Measurements from ENCODE around the gene NDUFS3. TPM values are rescaled to one million over a fixed set of nuclear protein-coding genes. Genes with fewer than 3 reads are reported as not detected.
A peak's percentile ranks its signal among the peaks of the same experiment; 100 is the strongest.

Gene NDUFS3
- total and polyA plus RNA-seq, 10 of the 15 experiments (the other 5 are each of a cell fraction or from before 2014, with no cell fraction given), result 22.3 to 217 (median 125) TPM

DNA sequence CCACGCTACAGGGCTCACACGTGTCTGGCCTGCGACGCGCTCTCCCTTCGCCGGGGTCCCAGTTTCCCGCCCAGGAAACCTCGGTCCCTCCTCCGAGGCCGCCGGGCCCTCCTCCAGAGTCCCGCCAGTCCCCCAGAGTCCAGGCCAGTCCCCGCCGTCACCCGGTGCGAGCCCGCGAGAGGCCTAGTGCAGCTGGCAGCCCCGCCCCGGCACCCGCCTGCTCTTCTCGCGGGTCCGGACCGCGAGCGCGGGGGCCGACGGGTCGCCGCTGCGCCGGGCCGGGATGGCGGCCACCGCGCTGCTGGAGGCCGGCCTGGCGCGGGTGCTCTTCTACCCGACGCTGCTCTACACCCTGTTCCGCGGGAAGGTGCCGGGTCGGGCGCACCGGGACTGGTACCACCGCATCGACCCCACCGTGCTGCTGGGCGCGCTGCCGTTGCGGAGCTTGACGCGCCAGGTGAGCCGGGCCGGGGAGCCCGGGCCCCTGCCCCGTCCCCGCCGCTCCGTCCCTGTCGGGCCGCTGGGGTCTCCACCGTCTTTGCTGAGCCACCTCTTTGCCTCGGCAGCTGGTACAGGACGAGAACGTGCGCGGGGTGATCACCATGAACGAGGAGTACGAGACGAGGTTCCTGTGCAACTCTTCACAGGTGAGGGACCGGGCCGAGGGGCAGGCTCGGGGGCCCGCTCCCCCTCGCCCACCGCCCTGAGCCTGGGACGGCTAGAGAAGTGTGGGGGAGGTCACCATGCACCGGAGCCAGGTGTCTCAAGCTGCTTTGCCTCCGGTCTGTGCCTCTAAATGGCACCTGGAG lies 13.3 kb upstream of the NDUFS3 start, which contains the start of gene PTPMT1 (continued):
- no peak for TF ChIP-seq CREM (IDR thresholded peaks at IDR 0.05; ENCODE audit: low read depth)
- TF ChIP-seq RAD51 (IDR thresholded peaks at IDR 0.05), result no peak
- no peak for TF ChIP-seq IKZF2 (IDR thresholded peaks at IDR 0.05)
- TF ChIP-seq SUZ12 (IDR thresholded peaks at IDR 0.05; ENCODE audit: unreplicated experiment), result no peak
- TF ChIP-seq SREBF2 (IDR thresholded peaks at IDR 0.05; ENCODE audit: low read length), result no peak
- TF ChIP-seq MTA2 (IDR thresholded peaks at IDR 0.05; ENCODE audit: low read depth), result no peak
- no peak for TF ChIP-seq SRF (IDR thresholded peaks at IDR 0.05; ENCODE audit: low read depth in 2 of 2, low read length in 2 of 2)
- peak; percentile 46 for TF ChIP-seq NR2C1 (IDR thresholded peaks at IDR 0.05)
- TF ChIP-seq ESRRA (IDR thresholded peaks at IDR 0.05; ENCODE audit: low read length), result no peak
- TF ChIP-seq ETV6 (conservative IDR thresholded peaks at IDR 0.05 in 1 of 2, IDR thresholded peaks at IDR 0.05 in 1 of 2; ENCODE audit: borderline replicate concordance in 1 of 2, low read depth in 1 of 2), result no peak
- TF ChIP-seq, protein P1, sequence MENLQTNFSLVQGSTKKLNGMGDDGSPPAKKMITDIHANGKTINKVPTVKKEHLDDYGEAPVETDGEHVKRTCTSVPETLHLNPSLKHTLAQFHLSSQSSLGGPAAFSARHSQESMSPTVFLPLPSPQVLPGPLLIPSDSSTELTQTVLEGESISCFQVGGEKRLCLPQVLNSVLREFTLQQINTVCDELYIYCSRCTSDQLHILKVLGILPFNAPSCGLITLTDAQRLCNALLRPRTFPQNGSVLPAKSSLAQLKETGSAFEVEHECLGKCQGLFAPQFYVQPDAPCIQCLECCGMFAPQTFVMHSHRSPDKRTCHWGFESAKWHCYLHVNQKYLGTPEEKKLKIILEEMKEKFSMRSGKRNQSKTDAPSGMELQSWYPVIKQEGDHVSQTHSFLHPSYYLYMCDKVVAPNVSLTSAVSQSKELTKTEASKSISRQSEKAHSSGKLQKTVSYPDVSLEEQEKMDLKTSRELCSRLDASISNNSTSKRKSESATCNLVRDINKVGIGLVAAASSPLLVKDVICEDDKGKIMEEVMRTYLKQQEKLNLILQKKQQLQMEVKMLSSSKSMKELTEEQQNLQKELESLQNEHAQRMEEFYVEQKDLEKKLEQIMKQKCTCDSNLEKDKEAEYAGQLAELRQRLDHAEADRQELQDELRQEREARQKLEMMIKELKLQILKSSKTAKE (IDR thresholded peaks at IDR 0.05; ENCODE audit: low read depth, poor library complexity, severe bottlenecking), result no peak
- TF ChIP-seq, protein P2, sequence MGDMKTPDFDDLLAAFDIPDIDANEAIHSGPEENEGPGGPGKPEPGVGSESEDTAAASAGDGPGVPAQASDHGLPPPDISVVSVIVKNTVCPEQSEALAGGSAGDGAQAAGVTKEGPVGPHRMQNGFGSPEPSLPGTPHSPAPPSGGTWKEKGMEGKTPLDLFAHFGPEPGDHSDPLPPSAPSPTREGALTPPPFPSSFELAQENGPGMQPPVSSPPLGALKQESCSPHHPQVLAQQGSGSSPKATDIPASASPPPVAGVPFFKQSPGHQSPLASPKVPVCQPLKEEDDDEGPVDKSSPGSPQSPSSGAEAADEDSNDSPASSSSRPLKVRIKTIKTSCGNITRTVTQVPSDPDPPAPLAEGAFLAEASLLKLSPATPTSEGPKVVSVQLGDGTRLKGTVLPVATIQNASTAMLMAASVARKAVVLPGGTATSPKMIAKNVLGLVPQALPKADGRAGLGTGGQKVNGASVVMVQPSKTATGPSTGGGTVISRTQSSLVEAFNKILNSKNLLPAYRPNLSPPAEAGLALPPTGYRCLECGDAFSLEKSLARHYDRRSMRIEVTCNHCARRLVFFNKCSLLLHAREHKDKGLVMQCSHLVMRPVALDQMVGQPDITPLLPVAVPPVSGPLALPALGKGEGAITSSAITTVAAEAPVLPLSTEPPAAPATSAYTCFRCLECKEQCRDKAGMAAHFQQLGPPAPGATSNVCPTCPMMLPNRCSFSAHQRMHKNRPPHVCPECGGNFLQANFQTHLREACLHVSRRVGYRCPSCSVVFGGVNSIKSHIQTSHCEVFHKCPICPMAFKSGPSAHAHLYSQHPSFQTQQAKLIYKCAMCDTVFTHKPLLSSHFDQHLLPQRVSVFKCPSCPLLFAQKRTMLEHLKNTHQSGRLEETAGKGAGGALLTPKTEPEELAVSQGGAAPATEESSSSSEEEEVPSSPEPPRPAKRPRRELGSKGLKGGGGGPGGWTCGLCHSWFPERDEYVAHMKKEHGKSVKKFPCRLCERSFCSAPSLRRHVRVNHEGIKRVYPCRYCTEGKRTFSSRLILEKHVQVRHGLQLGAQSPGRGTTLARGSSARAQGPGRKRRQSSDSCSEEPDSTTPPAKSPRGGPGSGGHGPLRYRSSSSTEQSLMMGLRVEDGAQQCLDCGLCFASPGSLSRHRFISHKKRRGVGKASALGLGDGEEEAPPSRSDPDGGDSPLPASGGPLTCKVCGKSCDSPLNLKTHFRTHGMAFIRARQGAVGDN (IDR thresholded peaks at IDR 0.05), result peak; percentile 83
- peak; percentile 79 for TF ChIP-seq DPF2 (IDR thresholded peaks at IDR 0.05)
- TF ChIP-seq MYC (IDR thresholded peaks at IDR 0.05; ENCODE audit: insufficient read depth, insufficient read length, insufficient replicate concordance, low read length, severe bottlenecking), result peak; percentile 44
- TF ChIP-seq, protein P3, sequence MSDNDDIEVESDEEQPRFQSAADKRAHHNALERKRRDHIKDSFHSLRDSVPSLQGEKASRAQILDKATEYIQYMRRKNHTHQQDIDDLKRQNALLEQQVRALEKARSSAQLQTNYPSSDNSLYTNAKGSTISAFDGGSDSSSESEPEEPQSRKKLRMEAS (IDR thresholded peaks at IDR 0.05; ENCODE audit: low read depth, low read length), result peak; percentile 10; the same call in 1 of the 2 replicates
- 0 out of 2 replicates have a peak, but pooled peaks have one; percentile 29 for TF ChIP-seq ZNF217 (IDR thresholded peaks at IDR 0.05)
- TF ChIP-seq PAX5 (IDR thresholded peaks at IDR 0.05; ENCODE audit: borderline replicate concordance, low read depth, low read length), result no peak
- TF ChIP-seq, protein P4, sequence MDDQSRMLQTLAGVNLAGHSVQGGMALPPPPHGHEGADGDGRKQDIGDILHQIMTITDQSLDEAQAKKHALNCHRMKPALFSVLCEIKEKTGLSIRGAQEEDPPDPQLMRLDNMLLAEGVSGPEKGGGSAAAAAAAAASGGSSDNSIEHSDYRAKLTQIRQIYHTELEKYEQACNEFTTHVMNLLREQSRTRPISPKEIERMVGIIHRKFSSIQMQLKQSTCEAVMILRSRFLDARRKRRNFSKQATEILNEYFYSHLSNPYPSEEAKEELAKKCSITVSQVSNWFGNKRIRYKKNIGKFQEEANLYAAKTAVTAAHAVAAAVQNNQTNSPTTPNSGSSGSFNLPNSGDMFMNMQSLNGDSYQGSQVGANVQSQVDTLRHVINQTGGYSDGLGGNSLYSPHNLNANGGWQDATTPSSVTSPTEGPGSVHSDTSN (IDR thresholded peaks at IDR 0.05; ENCODE audit: insufficient replicate concordance, low read depth, low read length), result no peak
- TF ChIP-seq BHLHE40 (IDR thresholded peaks at IDR 0.05; ENCODE audit: borderline replicate concordance in 1 of 2, low read depth in 2 of 2, low read length in 1 of 2), result peak in 1 of 2 experiments; percentile 79; a peak in 2 of 4 replicates
- no peak for TF ChIP-seq CHD1 (IDR thresholded peaks at IDR 0.05; ENCODE audit: low read depth, low read length)
- TF ChIP-seq NR2F1 (conservative IDR thresholded peaks at IDR 0.05), result peak; percentile 74
- peak; percentile 88 for TF ChIP-seq GATAD2B (conservative IDR thresholded peaks at IDR 0.05; ENCODE audit: low read depth)
